ENCODE results near the gene LRRC4. TPM values are rescaled to one million over a fixed set of nuclear protein-coding genes. Genes with fewer than 3 reads are reported as not detected.
A peak's percentile ranks its signal among the peaks of the same experiment; 100 is the strongest.

The LRRC4 gene
- total and polyA plus RNA-seq, 2 experiments from 2014 or later = 0.13 to 0.32 TPM

DNA sequence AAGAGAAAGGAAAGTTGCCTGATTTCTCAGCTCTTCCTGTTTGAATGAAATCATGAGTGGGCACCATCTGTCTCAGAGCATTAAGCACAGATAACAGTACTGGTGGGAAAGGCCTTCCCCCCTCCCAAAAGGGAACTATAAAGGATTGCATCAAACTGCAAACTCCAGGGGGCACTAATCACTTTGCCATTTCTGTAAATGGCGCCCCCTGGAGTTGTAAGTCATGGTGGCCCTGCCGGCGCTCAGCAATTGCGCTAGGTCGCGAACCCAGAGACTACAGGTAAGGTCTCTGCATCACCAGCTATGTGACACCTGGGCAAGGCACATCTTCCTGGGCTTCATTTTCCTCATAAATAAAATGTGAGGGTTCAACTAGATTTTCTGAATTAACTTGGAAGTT is 11.1 kb downstream of the LRRC4 start:
- no peaks in the 10 kb centered on the region for H3K9me2 ChIP-seq (ENCODE audit: insufficient read depth)
- H2AFZ ChIP-seq = no peak overlapping the region
- H3K9ac ChIP-seq = no peak overlapping the region
- H3F3A ChIP-seq (ENCODE audit: insufficient read depth) = peaks cover 34% of the 10 kb centered on the region
- H3K4me1 ChIP-seq (ENCODE audit: insufficient read depth) = peaks cover 25% of the 10 kb centered on the region
- no peak overlapping the region for H3K27ac ChIP-seq
- H3K4me2 ChIP-seq (ENCODE audit: unreplicated experiment) = no peak overlapping the region
- peak; percentile 7 for DNase-seq
- no peaks in the 10 kb centered on the region for H3K9me3 ChIP-seq (ENCODE audit: low read depth)
- H3K27me3 ChIP-seq (replicated peaks; ENCODE audit: insufficient read depth) = no peaks in the 10 kb centered on the region
- in situ Hi-C loops (cut with MboI) = no loop called here
- no peak overlapping the region for H3K4me3 ChIP-seq
- no peaks in the 10 kb centered on the region for H3K36me3 ChIP-seq (ENCODE audit: low read depth)
- 90 to 95% methylated on average over 6 of the region's 6 CpGs for WGBS, 2 experiments (ENCODE audit: low coverage in 1 of 2, low lambda C conversion rate in 2 of 2, missing lambda C conversion rate in 2 of 2)
- TF ChIP-seq EZH2 (IDR thresholded peaks at IDR 0.05; ENCODE audit: insufficient read depth, poor library complexity, severe bottlenecking) = no peak
- TF ChIP-seq EZH2phosphoT487 (IDR thresholded peaks at IDR 0.05; ENCODE audit: insufficient read depth, low read depth) = no peak
- no peaks in the 10 kb centered on the region for H4K20me1 ChIP-seq (ENCODE audit: insufficient read depth)
- H3K79me2 ChIP-seq (ENCODE audit: insufficient read depth) = peaks cover 10% of the 10 kb centered on the region

DNA sequence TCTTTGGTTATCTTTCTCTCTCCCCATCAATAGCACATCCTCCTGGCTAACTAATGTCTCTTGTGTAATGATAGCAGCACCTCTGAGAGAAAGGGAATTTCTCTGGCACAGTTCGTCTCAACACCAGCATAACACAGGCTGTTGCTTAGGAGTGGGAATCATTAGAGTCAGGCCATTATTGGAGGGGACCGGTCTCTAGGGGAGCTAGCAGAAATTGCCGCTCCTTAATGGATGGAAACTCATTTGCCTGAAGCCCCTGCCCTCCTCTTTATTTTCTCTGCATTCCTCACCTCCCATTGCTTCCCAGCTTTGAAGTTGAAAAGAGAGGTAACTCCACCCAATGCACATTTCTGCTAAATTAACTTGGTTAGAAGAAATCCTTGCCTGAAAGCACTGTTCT is 11.9 kb downstream of the LRRC4 start:
- 91 to 93% methylated on average over 3 of the region's 3 CpGs for WGBS, 2 experiments (ENCODE audit: low coverage in 1 of 2, low lambda C conversion rate in 2 of 2, missing lambda C conversion rate in 2 of 2)
- Histone ChIP-seq H3K27ac (no peak overlapping the region), H3K9ac (no peak overlapping the region), H3F3A (ENCODE audit: insufficient read depth) (peaks cover 34% of the 10 kb centered on the region), H3K79me2 (ENCODE audit: insufficient read depth) (peaks cover 2% of the 10 kb centered on the region; the same call in 1 of the 2 replicates), H3K9me3 (ENCODE audit: low read depth) (no peaks in the 10 kb centered on the region), H3K4me1 (ENCODE audit: insufficient read depth) (peaks cover 25% of the 10 kb centered on the region), H4K20me1 (ENCODE audit: insufficient read depth) (no peaks in the 10 kb centered on the region), H3K27me3 (replicated peaks; ENCODE audit: insufficient read depth) (no peaks in the 10 kb centered on the region), H2AFZ (no peak overlapping the region), H3K4me3 (no peak overlapping the region), H3K9me2 (ENCODE audit: insufficient read depth) (no peaks in the 10 kb centered on the region), H3K4me2 (ENCODE audit: unreplicated experiment) (no peak overlapping the region), H3K36me3 (ENCODE audit: low read depth) (no peaks in the 10 kb centered on the region)
- in situ Hi-C loops (cut with MboI) = no loop called here
- no peak for DNase-seq
- TF ChIP-seq EZH2 (IDR thresholded peaks at IDR 0.05; ENCODE audit: insufficient read depth, poor library complexity, severe bottlenecking) (no peak), EZH2phosphoT487 (IDR thresholded peaks at IDR 0.05; ENCODE audit: insufficient read depth, low read depth) (no peak)

DNA sequence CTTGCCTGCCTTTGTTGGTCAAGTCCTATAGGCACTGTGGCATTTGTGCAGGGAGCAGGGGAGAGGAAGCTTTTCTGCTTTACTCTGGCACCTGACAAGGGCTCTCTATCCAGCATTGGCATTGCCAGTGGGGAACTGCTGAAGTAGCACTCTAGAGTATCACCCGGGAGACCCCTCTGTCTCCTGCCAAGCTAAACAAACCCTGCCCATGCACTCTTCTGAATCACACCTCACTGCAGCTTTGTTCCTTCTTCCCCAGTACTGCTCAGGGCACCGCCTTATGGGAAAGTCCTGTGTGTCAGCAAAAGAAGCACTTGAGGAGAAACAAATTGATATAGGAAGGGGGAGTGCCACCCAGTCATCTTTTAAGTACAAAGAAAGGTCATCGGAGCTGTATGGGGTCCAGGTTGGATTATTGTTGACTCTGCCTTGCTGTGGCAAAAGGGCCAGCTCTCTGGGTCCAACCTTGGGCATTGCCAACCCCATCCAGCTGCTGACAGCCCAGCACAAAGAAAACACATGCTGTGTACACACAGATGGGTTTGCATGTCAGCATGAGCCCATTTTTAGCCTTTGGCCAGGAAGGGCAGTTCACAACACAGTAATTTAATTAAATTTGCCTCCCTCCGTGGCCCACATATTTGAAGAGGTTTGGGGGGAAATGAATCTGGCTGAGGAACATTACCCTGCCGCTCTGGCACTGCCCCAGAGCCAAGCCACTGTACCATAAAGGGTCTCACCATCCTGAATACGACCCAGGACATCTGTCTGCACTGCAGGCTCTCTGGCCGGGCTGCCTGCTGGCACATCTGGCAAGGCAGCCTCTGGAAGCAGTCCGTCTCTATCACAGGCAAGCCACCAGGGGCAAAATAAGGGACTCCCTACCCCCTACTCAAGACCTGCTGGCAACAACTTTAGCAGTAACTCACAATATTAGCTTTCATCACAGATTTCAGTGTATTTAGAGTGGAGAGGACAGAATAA is 13.1 kb downstream of the LRRC4 start:
- H3K36me3 ChIP-seq (ENCODE audit: low read depth) = no peaks in the 10 kb centered on the region
- no peaks in the 10 kb centered on the region for H3K9me2 ChIP-seq (ENCODE audit: insufficient read depth)
- no peaks in the 10 kb centered on the region for H3K27me3 ChIP-seq (replicated peaks; ENCODE audit: insufficient read depth)
- no peak for TF ChIP-seq EZH2phosphoT487 (IDR thresholded peaks at IDR 0.05; ENCODE audit: insufficient read depth, low read depth)
- TF ChIP-seq EZH2 (IDR thresholded peaks at IDR 0.05; ENCODE audit: insufficient read depth, poor library complexity, severe bottlenecking) = no peak
- peaks cover 2% of the 10 kb centered on the region; the same call in 1 of the 2 replicates for H3K79me2 ChIP-seq (ENCODE audit: insufficient read depth)
- no peaks in the 10 kb centered on the region for H4K20me1 ChIP-seq (ENCODE audit: insufficient read depth)
- no peaks in the 10 kb centered on the region for H3K9me3 ChIP-seq (ENCODE audit: low read depth)
- in situ Hi-C loops (cut with MboI) = no loop called here
- no peak overlapping the region for H3K4me2 ChIP-seq (ENCODE audit: unreplicated experiment)
- 77 to 81% methylated on average over 8 of the region's 8 CpGs for WGBS, 2 experiments (ENCODE audit: low coverage in 1 of 2, low lambda C conversion rate in 2 of 2, missing lambda C conversion rate in 2 of 2)
- no peak overlapping the region for H3K4me3 ChIP-seq
- peaks cover 28% of the 10 kb centered on the region for H3F3A ChIP-seq (ENCODE audit: insufficient read depth)
- H3K4me1 ChIP-seq (ENCODE audit: insufficient read depth) = peaks cover 19% of the 10 kb centered on the region
- H3K27ac ChIP-seq = no peak overlapping the region
- peak; percentile 14 for DNase-seq
- no peak overlapping the region for H3K9ac ChIP-seq
- H2AFZ ChIP-seq = no peak overlapping the region

DNA sequence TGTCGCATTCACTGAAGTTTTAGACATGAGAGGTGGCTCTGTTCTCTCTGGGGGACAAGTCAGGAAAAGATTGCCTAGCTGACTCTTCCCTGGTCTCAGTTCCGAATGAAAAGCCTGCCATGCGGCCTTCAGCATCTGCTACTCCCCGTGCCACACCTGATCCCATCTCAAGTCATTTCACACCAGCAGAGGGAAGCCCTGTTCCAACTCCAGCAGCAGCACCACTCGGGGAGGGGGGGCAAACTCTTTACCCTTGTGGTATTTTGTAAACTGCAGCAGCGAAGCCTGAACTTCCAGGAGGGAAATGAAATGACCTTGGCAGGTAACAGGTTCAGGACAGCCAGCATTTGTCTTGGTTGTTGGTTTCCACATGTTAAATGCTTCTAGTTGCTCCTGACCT is 13.8 kb downstream of the LRRC4 start:
- in situ Hi-C loops (cut with MboI) = no loop called here

More for the DNA sequence above, 13.8 kb downstream of the LRRC4 start:
- Histone ChIP-seq H3K79me2 (ENCODE audit: insufficient read depth) (peaks cover 6% of the 10 kb centered on the region; the same call in 1 of the 2 replicates), H3K9me3 (ENCODE audit: low read depth) (no peaks in the 10 kb centered on the region), H3K27me3 (replicated peaks; ENCODE audit: insufficient read depth) (no peaks in the 10 kb centered on the region), H3K4me3 (no peak overlapping the region), H2AFZ (no peak overlapping the region), H3K9ac (no peak overlapping the region), H3K27ac (no peak overlapping the region), H3K4me1 (ENCODE audit: insufficient read depth) (peaks cover 12% of the 10 kb centered on the region), H4K20me1 (ENCODE audit: insufficient read depth) (no peaks in the 10 kb centered on the region), H3K36me3 (ENCODE audit: low read depth) (no peaks in the 10 kb centered on the region), H3K4me2 (ENCODE audit: unreplicated experiment) (no peak overlapping the region), H3F3A (ENCODE audit: insufficient read depth) (peaks cover 21% of the 10 kb centered on the region), H3K9me2 (ENCODE audit: insufficient read depth) (no peaks in the 10 kb centered on the region)
- 88 to 91% methylated on average over 6 of the region's 6 CpGs for WGBS, 2 experiments (ENCODE audit: low coverage in 1 of 2, low lambda C conversion rate in 2 of 2, missing lambda C conversion rate in 2 of 2)
- TF ChIP-seq EZH2 (IDR thresholded peaks at IDR 0.05; ENCODE audit: insufficient read depth, poor library complexity, severe bottlenecking) (no peak), EZH2phosphoT487 (IDR thresholded peaks at IDR 0.05; ENCODE audit: insufficient read depth, low read depth) (no peak)
- DNase-seq = no peak

Data from GM23248 (cell line).